Activated CD4-positive, alpha-beta T cell treated with anti-CD3 and anti-CD28 coated beads, Interleukin-2, amount 50 U/mL, for 48 hours (primary cell): Measurements from ENCODE around the gene AHCTF1.

Experiments
- DNase-seq, 2 experiments: peaks; one replicate each; pipeline ENCODE4 v3.0.0-alpha.2; 2020

Gene AHCTF1, protein sequence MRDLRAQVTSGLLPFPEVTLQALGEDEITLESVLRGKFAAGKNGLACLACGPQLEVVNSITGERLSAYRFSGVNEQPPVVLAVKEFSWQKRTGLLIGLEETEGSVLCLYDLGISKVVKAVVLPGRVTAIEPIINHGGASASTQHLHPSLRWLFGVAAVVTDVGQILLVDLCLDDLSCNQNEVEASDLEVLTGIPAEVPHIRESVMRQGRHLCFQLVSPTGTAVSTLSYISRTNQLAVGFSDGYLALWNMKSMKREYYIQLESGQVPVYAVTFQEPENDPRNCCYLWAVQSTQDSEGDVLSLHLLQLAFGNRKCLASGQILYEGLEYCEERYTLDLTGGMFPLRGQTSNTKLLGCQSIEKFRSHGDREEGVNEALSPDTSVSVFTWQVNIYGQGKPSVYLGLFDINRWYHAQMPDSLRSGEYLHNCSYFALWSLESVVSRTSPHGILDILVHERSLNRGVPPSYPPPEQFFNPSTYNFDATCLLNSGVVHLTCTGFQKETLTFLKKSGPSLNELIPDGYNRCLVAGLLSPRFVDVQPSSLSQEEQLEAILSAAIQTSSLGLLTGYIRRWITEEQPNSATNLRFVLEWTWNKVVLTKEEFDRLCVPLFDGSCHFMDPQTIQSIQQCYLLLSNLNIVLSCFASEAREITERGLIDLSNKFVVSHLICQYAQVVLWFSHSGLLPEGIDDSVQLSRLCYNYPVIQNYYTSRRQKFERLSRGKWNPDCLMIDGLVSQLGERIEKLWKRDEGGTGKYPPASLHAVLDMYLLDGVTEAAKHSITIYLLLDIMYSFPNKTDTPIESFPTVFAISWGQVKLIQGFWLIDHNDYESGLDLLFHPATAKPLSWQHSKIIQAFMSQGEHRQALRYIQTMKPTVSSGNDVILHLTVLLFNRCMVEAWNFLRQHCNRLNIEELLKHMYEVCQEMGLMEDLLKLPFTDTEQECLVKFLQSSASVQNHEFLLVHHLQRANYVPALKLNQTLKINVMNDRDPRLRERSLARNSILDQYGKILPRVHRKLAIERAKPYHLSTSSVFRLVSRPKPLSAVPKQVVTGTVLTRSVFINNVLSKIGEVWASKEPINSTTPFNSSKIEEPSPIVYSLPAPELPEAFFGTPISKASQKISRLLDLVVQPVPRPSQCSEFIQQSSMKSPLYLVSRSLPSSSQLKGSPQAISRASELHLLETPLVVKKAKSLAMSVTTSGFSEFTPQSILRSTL (N-terminal part only)

DNA sequence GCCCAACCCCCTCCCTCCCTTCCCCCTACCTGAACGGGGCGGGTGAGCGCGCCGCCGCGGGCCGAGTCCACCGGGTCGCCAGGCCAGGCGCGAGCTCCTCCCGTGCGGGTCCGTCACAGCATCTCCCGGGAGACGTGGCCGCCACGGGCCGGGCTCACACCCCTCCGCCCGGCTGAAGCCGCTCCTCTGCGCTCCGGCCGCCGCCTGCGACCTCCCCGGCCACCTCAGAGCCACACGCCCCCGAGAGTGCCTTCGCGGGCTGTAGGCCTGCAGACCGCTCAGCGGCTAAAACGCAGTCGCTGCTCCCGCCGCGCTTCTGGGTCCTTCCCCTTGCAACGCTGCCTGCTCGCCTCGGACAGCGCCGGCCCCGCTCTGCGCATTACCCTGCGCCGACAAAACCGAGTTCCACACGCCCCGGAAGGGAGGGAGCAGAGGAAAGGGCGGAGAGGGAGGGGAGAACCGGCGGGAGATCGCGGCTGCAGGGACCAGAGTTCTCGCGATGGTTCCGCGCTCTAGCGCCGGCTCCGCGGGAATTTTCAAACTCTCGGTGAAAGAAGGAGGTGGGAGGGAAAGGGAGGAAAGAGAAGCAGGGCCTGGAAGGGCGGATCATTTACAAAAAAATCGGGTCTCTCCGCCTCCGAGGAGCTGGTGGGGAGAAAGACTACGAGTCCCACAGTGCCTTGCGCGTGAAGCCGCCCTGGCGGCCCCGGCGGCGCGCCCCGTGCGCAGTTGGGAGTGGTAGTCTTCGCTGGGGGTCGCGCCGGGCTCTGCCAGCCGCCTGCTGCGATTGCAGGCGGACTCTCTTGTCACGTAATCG, at the start of gene AHCTF1:
Gene AHCTF1 (minus strand): TSS at position 400 of the 817 bp plus-strand sequence. CDS start 13,578 bp downstream, outside the sequence.
- peak; percentile 92 to 94 for DNase-seq

DNA sequence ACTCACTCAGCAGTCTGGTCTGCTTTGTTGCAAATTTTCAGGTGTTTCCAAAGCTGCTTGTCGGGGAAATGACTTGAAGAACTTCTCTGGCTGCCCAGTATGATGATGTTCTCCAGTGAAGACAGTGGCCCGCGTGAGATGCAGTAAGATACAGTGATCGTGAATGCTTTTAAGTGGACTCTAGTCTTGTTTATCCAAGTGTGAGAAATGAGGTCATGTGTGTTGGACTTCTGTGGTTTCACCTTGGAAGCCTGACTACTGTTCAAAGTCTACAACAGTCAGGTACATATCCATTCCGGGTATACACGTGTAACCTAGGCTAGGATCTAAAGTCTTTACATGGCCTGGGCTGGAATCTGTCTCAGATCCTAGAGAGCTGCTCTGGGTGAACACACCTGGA, 47.0 kb upstream of the AHCTF1 start:
- no peak for DNase-seq

DNA sequence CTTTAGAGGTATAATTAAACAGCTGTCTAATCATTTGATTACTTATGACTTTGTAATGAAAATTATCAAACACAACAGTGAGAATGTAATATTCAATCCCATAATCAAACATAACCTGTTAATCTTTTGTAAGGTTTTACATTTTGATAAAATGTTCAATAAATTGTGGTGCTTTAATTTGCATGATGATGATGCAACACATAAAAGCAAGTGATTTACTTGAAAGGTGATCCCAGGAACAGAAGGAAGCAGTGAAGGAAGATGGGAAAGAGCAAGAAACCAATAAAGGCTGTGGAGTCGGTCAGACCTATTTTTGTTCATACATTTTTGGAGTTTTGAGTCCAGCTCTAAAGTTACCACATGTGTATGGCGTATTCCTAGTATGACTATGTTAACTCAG, 46.5 kb upstream of the AHCTF1 start:
- DNase-seq, result no peak

DNA sequence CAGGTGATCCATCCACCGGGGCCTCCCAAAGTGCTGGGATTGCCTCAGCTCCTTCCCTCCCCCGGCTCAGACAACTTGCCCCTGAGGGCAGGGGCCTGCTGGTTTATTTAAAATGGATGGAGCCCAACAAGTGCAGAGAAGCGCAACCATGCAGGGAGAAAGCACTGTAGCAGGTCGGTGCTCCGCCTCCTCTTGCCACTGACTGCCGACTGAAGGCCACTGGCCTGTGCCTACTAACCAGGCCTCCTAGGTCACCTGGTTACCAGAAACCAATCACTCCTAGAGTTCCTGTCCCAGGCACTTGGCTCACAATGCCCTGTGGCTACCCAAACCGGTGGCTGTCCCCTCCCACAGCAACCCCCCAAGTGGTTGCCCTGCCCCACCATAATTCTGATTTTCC, 40.2 kb upstream of the AHCTF1 start:
- DNase-seq, result no peak

GRCh38 chr1:246971090-246971721, 39.5 kb upstream of the AHCTF1 start:
- peak; percentile 45 to 57 for DNase-seq

DNA sequence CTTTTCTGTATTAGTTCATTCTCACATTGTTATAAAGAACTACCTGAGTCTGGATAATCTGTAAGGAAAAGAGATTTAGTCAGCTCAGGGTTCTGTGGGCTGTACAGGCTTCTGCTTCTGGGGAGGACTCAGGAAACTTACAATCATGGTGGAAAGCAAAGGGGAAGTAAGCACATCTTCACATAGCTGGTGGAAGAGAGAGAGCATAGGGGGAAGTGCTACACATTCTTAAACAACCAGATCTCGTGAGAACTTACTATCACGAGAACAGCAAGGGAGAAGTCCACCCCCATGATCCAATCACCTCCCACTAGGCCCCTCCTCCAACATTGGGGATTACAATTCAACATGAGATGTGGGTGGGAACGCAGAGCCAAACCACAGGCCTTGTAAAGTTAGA, 37.9 kb upstream of the AHCTF1 start:
- no peak for DNase-seq

DNA sequence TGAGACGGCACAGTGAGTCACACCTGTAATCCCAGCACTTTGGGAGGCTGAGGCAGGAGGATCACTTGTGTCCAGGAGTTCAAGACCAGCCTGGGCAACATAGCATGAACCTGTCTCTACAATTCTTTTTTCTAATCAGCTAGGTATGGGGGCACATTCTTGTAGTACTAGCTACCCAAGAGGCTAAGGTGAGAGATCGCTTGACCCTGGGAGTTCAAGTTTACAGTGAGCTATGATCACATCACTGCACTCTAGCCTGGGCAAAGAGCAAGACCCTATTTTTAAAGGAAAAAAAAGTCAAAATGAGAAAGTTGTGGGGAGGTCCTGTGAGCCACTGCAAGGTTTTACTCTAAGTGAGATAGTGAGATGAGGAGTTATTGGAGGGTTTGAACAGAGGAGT, 34.8 kb upstream of the AHCTF1 start:
- DNase-seq, result no peak

DNA sequence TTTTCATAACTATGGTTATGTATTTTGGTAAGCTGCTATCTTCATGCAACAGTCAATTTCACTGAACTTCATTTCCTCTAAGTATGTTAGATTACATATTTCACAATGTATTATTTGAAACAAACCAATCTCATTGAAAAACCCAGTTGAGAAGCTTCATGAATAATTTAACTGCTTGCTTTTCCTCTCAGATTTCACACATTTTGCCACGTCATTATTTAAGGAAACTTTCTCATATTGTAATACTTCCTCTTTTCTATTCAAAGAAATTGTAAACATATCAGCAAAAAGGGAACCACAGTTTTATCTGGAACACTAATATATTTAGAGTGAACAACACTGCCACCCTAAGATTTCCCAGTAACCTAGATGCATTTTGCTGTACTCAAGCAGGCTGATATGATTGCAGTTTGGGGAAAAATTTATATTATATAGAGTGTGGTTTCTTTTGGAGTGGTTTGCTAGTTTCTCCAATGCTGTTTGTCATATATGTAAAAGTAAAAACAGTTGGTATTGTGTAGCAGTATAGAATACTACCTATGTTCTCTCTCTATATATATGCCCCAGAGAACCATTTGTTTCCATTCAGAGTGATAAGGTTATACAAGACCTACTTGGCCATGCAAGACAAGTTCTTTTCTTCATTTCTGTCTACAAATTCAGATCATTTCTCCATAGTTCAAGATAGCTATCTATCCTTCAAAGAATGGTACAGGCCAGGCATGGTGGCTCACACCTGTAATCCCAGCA, 28.4 kb upstream of the AHCTF1 start:
- no peak for DNase-seq

- DNase-seq, result no peak
Observed at GRCh38 chr1:246954126-246954525, 22.4 kb upstream of the AHCTF1 start.

GRCh38 chr1:246951413-246951812, 19.7 kb upstream of the AHCTF1 start:
- no peak for DNase-seq

DNA sequence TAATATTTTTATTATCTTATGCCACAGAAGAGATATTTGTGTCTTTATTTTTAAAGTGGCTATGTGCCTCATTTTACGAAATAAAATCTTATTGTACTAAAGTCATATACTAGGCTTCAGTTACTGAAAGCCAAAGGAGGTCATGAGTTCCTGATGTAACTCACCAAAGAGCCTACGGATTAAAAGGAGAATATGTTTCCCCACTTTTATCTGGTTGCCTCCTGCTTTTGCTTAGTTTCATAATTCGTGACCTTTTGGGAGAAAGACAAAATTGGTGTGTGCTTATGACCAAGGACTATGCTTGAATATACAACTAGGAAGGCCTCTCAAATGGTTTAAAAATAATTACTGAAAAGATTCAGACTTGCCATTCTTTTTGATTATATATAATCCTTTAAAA, 18.2 kb upstream of the AHCTF1 start:
- no peak for DNase-seq

GRCh38 chr1:246947255-246947654, 15.5 kb upstream of the AHCTF1 start:
- DNase-seq, result no peak

DNA sequence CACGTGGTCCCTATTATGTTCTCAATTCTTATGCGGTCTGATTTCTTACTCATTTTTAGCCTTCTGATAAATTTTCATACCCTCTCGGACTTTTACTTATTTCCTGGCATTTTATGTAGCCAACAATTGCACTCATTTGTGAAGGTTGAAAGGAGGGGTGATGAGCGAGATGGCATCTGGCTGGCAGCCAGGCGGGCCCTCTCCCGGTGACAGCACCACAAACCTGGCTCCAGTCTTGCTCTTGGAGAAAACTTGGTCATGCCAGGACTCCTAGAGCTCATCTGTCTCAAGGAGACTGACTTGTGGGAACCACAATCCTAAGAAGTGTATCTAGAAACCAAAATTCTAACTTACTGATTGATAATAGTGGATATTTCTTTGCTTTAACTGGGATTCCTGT, 14.6 kb upstream of the AHCTF1 start:
- no peak for DNase-seq

GRCh38 chr1:246934765-246935164, 3.0 kb upstream of the AHCTF1 start:
- DNase-seq, result no peak

DNA sequence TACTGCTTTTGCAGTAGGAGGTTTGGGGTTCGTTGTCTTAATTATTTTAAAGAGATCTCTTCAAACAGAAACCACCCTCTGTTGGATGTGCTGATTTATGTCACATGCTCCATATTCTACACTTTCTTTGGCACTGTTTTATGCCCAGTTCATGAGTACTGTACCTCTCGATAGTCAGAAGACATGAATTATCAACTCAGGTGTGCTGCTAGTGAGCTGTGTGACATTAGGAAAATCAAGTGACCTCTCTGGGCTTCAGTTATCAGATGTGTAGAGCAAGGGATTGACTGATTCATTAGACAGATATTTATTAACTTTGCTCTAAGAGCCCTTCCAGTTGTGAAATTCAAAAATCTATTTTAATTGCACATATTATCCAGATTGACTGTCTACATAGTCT, 2.1 kb upstream of the AHCTF1 start:
- no peak for DNase-seq

DNA sequence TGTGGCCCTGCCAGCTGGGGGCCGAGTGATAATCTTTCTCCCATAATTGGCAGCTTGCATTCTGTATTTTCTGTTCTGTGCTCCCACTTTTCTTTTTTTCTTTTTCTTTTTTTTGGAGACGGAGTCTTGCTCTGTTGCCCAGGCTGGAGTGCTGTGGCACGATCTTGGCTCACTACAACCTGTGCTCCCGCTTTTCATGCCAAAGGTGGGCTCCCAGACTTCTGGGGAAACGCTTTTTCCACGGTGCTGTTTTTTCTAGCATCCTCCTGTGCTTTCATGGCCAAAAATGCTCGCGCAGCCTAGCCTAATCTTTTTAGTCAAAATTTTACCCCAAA, 585 bp upstream of the AHCTF1 start:
- peak in 1 of 2 experiments; percentile 6 for DNase-seq

DNA sequence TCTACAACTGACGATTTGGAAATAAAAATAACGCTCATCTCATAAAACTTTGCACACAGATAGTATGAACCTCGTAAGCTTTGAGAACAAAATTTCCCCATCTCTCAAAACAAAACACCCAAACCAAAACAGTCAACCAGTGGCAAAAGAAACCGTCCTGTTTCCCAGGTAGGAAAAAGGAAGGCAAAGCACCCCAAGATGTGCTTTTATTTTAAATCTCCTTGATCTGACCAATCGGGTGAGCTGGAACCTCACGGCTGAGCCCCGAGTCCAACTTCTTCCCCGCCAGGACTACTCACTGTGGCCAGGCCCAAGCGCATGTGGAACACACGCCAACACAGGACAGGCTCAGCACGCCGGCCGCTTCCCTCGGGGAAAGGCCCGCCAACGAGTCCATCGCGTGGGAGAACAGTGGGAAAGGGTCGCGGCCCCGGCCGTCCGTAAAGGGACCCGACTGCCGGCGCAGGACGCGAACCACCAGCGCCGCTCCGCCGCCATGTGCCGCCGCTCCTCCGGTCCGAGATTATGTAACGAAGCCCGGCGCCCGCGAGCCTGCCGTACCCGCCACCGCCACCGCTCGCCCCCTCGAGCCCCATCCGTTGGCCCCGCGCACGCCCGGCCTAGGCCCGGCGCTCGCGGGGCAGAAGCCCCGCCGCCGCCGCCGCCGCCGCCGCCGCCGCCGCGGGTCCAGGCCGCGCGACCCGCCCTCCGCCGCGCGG, 759 bp downstream of the AHCTF1 start:
- DNase-seq, result peak; percentile 47 to 56

GRCh38 chr1:246925997-246926626, 5.6 kb downstream of the AHCTF1 start:
- no peak for DNase-seq

GRCh38 chr1:246923900-246924299, 7.8 kb downstream of the AHCTF1 start:
- DNase-seq, result no peak

DNA sequence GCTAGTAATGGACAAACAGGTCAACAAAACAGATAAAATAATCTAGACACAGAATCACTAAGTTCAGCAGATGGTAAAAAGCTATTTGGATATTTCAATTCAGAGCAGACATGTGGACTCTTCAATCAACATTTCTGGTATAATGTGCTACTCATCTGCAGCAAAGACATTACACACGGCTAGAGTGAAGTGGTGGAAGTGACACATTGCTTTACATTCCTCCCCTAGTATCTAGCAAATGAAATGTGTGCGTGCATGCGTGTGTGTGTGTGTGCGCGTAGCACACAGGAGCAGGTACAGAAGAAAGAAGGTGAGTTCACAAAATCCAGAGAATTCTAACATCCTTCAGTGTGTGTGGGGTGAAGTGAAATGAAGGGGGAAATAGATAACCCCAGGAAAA, 8.3 kb downstream of the AHCTF1 start:
- no peak for DNase-seq
